DMS 273 treated with DMSO at 0.1 percent for 48 hours (cell line): ENCODE results near the gene RAB13.
"Not testable (repeated sequence)": the region's sequence is repeated elsewhere in the genome, so short reads cannot be mapped to it uniquely, and the experiment has no call there.

Experiments used
- DNase-seq: peaks from one replicate; lab custom pipeline; 2025; lab: John Stamatoyannopoulos, UW

RAB13 gene

GRCh38 chr1:153985941-153986761, at the start of gene RAB13:
Gene RAB13 (minus strand): TSS chr1:153986339. CDS start chr1:153986236, 103 bp downstream.
- peak; percentile 63 for DNase-seq

DNA sequence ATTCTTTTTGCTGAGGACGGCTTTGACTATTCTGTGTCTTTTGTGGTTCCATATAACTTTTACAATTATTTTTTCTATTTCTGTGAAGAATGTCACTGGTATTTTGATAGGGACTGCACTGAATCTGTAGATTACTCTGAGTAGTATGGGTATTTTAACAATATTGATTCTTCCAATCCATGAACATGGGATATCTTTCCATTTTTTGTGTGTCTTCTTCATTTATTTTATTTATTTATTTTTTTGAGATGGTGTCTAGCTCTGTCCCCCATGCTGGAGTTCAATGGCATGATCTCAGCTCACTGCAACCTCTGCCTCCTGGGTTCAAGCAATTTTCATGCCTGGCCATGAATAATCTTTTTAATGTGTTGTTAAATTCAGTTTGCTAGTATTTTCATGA, 47.6 kb upstream of the RAB13 start:
- DNase-seq = not testable (repeated sequence)

GRCh38 chr1:154019940-154020339, 33.8 kb upstream of the RAB13 start:
- no peak for DNase-seq

DNA sequence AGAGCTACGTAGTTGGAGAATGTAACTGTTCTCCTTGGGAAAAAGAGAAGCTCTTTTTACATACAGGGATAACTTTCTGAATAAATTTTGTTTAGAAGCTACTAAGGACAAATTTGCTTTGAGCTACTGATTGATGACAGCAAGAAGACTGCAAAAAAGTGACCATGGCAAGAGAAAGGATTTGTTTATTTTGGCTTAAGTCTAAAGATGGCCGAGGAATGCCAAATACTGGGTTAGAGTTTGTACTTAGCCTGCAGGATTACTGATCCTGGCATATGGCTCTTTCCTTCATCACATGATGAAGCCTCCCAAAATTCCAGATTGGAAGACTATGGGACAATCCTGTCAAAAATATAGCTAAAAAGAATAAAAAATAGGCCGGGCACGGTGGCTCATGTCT, 33.1 kb upstream of the RAB13 start:
- no peak for DNase-seq

- no peak for DNase-seq
Observed at GRCh38 chr1:154014154-154014907, 28.2 kb upstream of the RAB13 start.

DNA sequence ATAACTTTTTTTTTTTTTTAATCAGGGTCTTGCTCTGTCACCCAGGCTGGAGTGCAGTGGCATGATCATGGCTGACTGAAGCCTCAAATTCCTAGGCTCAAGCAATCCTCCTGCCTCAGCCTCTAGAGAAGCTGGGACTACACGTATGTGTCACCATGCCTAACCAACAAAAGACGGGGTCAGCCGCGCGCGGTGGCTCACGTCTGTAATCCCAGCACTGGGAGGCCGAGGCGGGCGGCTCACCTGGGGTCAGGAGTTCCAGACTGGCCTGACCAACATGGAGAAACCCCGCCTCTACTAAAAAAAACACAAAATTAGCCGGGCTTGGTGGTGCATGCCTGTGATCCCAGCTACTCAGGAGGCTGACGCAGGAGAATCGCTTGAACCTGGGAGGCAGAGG, 26.4 kb upstream of the RAB13 start:
- DNase-seq = not testable (repeated sequence)

DNA sequence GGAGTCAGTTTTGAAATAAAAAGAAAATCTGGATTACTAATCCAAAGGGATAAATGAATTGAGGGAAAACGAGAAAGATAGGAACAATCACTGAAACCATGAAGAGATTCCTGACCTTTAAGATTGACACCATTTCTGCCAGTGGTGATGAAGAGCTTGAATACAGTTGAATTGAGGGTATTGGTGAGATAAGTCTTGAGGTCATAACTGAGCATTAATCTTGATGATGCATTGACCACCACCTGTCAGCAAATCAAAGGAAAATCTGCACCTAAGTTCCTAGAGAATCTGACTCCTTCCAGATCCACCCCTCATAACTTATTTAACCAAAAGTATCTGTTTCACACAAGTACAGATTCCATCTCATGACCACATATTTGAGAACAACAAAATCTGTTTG, 26.0 kb upstream of the RAB13 start:
- no peak for DNase-seq

DNA sequence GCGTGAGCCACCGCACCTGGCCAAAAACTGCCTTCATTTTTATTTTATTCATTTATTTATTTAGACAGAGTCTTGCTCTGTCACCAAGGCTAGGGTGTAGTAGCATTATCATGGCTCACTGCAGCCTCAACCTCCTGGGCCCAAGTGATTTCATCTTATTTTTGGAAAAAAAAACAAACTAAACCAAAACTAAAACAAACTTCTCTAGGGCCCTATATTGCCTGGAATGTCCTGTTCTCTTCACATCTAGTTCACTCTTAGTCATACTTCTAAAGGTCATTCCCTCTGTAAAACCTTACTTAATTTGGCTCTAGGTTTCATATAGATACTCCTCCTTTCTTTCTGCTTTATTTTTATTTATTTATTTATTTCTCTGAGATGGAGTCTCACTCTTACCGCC, 20.0 kb upstream of the RAB13 start:
- no peak for DNase-seq

DNA sequence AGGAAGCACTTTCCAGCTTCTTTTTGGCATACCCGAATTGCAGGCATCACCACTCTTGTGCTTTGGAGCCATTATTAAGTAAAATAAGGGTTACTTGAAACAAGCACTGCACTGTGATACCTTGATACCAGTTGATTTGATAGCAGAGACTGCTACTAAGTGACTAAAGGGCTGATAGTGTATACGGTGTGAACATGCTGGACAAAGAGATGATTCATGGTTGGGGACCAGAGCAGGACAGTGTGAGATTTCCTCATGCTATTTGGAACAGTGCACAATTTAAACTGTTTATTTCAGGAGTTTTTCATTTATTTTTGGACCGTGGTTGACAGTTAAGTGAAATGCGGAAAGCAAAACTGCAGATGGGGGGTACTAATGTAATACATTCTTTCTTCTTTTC, 14.3 kb upstream of the RAB13 start:
- DNase-seq = no peak

- DNase-seq = not testable (repeated sequence)
Observed at GRCh38 chr1:153996882-153997281, 10.7 kb upstream of the RAB13 start.

DNA sequence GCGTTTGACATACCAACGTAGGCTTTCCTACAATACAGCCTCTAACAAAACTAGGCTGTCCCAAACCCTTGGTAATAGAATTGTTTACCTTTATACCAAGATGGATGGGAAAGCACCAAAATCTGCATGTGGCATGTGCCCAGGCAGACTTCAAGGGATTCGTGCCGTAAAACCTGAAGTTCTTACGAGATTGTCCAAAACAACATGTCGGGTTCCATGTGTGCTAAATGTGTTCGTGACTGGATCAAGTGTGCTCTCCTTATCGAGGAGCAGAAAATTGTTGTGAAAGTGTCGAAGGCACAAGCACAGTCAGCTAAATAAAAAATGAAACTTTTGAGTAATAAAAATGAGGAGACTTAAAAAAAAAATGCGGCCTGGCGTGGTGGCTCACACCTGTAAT, 9.5 kb upstream of the RAB13 start:
- no peak for DNase-seq

GRCh38 chr1:153995202-153995601, 9.1 kb upstream of the RAB13 start:
- DNase-seq = no peak

GRCh38 chr1:153991806-153992205, 5.7 kb upstream of the RAB13 start:
- DNase-seq = no peak

DNA sequence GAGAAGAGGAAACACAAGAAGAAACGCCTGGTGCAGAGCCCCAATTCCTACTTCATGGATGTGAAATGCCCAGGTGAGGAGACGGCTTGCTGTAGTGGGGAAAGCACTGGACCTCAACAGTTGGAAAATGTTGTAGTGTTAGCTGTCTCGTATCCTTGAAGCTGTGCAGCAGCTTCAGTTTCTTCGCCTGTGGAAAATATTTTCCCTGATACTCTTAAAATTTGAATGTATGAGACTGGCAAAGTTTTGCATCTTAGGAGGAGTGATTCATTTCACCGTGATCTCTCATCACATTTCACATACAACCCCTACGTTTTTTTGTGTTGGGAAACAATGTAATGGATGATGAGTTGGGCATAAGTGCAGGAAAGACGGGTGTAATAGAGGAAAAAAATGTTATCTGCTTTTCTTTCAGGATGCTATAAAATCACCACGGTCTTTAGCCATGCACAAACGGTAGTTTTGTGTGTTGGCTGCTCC, 5.1 kb upstream of the RAB13 start:
- DNase-seq = no peak

DNA sequence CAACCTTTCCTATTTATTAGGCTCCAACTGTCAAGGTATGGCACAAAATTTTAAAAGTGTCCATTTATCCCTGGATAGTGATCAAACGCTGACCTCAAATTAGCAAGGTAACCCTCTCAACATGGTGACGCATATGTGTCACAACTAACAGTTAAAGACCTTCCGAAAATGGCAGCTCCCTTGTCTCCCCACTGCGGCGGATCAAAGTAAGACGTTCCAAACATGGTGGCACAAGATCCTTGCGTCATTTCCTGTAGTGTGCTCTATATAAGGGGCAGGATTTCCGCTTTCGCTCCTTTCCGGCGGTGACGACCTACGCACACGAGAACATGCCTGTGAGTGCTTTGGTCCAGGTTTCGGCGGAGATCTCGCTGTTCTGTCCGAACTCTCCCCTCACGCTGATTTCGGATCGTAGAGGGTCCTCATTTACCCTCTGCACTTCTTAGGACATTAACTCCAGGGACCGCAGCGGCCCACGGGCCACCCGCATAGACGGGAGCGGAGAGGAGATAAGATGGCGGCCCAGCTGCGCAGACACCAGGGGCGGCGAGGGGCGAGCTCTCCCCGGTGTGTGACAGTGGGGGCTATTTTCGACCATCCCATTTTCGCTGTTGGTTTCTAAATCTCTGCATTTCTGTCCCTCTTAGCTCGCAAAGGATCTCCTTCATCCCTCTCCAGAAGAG, 4.5 kb upstream of the RAB13 start, which contains the start of gene RPS27:
RPS27 (plus strand) TSS at position 295 of the 683 bp plus-strand sequence; CDS start at position 330, 35 bp downstream.
- DNase-seq = peak; percentile 95

GRCh38 chr1:153987621-153988020, 1.5 kb upstream of the RAB13 start:
- DNase-seq = no peak

DNA sequence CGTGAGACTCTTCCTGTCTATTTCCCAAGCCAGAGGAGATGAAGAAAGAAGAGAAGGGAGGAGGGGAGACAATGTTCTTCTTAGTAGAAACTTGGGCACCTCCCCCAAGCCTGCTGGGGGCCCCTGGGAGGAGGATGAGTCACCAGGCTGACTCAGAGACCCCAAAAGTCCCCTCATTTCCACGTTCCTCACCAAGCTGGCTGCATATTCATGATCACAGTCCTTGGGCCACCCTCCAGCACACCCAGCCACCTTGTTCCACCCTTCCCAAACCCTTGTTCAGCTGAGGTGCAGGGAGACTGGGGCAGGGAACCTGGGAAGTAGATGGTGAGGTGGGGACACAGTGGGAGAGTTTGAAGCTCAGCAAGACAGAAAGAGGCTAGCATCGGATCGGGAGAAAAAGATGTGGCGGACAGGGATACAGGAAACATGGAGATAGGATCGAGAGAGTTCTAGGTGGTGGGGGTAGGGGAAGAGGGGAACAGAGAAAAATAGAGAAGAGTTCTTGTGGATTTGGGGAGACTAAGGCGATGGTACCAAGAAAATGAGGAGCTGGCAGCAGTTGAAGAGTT, 712 bp downstream of the RAB13 start:
- no peak for DNase-seq

DNA sequence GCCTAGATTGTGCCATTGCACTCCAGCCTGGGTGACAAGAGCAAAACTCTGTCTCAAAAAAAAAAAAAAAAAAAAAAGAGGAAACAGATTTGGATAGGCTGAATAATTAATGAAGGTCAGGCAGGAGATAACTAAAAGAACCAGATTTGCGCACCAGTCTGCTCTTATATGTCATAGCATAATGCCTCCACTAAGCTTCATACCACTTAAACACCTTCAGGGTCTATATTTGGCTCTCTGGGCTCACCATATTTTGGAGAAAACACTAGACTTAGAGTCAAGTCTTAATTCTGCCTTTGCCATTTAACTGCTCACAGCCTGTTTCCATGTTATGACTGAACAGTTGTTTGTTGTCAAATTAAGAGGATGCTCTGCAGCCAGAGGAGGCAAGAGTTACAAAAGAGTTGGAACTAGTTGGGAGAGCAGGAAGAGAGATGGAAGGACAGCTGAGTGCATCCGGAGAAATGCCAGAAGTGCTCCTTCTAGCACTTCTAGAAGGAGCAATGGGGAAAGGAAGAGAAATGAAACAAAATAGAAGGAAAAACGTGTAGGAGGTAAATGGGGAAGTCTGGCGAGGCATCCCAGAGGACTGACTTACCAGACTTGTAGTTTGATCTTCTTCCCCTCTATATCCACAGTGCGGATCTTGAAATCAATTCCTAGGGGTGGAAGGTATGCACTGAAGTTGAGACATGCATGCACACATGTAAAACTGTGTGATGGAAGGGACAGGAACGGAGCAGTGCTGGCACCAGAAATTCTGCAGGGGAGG, 1.8 kb downstream of the RAB13 start:
- no peak for DNase-seq

DNA sequence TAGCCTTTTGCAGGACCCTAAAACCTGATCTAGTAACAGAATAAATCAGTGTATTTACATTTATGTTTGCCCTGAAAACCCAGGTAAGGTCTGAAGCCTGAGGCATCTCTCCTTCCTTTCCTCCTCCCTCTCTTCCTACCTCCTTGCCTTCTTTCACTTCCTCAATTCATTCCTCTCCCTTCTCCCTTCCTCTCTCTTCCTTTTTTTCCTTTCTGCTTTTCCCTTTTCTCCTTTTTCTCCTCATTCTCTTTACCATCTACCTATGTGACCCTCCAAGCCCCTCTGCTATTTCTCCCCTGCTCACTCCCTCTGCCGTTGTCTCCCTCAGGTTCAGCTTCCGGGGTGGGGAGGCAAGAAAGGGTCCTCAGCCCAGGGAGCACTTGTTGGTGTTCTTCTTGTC, 4.4 kb downstream of the RAB13 start:
- not testable (repeated sequence) for DNase-seq

GRCh38 chr1:153979091-153979490, 7.0 kb downstream of the RAB13 start:
- DNase-seq = not testable (repeated sequence)

DNA sequence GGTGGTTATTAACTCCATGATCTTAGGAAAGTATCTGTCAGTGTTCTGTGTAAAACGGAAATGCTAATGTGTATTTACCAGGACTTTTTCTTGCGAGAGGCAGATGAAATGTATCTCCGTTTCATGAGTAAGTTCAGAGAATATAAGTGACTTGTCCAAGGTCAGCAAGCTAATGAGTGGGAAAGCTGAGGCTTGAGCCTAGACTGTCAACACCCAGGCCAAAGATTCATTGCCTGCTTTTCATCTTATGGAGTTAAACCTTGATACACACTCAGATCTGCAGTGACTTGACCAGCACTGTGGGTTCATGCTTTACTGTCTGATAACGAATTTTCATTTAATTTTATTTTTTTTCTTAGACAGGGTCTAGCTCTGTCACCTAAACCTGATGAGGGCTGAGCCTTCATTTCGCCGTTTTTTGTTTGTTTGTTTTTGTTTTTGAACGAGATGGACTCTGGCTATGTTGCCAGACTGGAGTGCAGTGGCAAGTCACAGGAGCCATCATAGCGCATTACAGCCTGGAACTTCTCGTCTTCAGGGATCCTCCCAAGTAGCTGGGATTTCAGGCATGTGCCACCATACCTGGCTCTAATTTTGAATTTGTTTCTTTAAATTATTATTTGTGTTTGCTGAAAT, 7.7 kb downstream of the RAB13 start:
- DNase-seq = no peak
